Esophagus muscularis mucosa (tissue), 4 donors: ENCODE results near the gene CSTF3. TPM values are rescaled to one million over a fixed set of nuclear protein-coding genes. Genes with fewer than 3 reads are reported as not detected.
"Not testable (repeated sequence)": the region's sequence is repeated elsewhere in the genome, so short reads cannot be mapped to it uniquely, and the experiment has no call there.

Experiments
- DNase-seq: peaks from one replicate; pipeline ENCODE4 v3.0.0-alpha.2; 2017; ENCODE audit errors: extremely low spot score
- H3K27ac ChIP-seq, 4 donors: fragments of 200-600 bp; sonication (generic); replicated peaks in 1 of 4; 1 replicate in 3 of 4; 2 replicates in 1 of 4; pipeline ENCODE4 v1.5.1; 2016 to 2019; ENCODE audit warnings: mild to moderate bottlenecking in 1 of 4
- H3K27me3 ChIP-seq, 4 donors: fragments of 200-600 bp; sonication (generic); one replicate each; pipeline versions ENCODE4 v1.5.1 to v1.6.0; 2016 to 2019
- H3K36me3 ChIP-seq, 4 donors: fragments of 200-600 bp; sonication (generic); one replicate each; pipeline ENCODE4 v1.5.1; 2016 to 2019
- H3K4me1 ChIP-seq, 4 donors: fragments of 200-600 bp; sonication (generic); one replicate each; pipeline ENCODE4 v1.5.1; 2016 to 2019
- H3K4me3 ChIP-seq, 4 donors: fragments of 200-600 bp; sonication (generic); 1 replicate in 2 of 4; 2 replicates in 2 of 4; pipeline ENCODE4 v1.5.1; 2016 to 2019; ENCODE audit warnings: mild to moderate bottlenecking in 4 of 4, moderate library complexity in 1 of 4
- H3K9me3 ChIP-seq, 4 donors: fragments of 200-600 bp; sonication (generic); 1 replicate in 3 of 4; 2 replicates in 1 of 4; pipeline ENCODE4 v1.5.1; 2016 to 2019
- EP300 ChIP-seq: sonication (generic); formaldehyde crosslinking; IDR thresholded peaks from one replicate; pipeline ENCODE4 v1.6.1; 2017; ENCODE audit warnings: antibody characterized with exemption
- POLR2A ChIP-seq: fragments of 450-650 bp; IDR thresholded peaks from one replicate; pipeline ENCODE4 v1.6.1; 2017; ENCODE audit warnings: antibody characterized with exemption, moderate library complexity, mild to moderate bottlenecking, low read depth
- POLR2AphosphoS5 ChIP-seq, 2 donors: sonication (generic); formaldehyde crosslinking; IDR thresholded peaks; one replicate each; pipeline ENCODE4 v1.6.1; 2017; ENCODE audit warnings: antibody characterized with exemption in 2 of 2
- WGBS: methylation state at CpG from one replicate; pipeline ENCODE4 v1.1.5; 2018; 5-methylcytosine and 5-hydroxymethylcytosine counted together
- intact Hi-C: fragments of 100-400 bp; cut with DNase I; formaldehyde crosslinking; loops from one replicate; pipeline ENCODE4 v1.15.1; 2023
- total RNA-seq, 4 donors: library from RNA; depleted of rRNA; stranded (reverse); fragments of >200 nt; gene quantifications; one replicate each; pipeline versions ENCODE4 v1.1.0 to v1.2.1, GENCODE V29; 2016
- TF ChIP-seq, protein P1 (sequence below), 3 experiments: fragments of 200-600 bp in 2 of 3; fragments of 450-650 bp in 1 of 3; sonication (generic) in 2 of 3; IDR thresholded peaks; one replicate each; pipeline ENCODE4 v1.5.1; 2017 to 2019; ENCODE audit warnings: antibody characterized with exemption in 3 of 3, mild to moderate bottlenecking in 2 of 3, moderate library complexity in 1 of 3

CSTF3 gene
- total RNA-seq, 4 donors from 2014 or later: 7.1 to 12.5 (median 9.5) TPM

- Histone ChIP-seq H3K9me3 (no peaks in the 10 kb centered on the region), H3K4me3 (no peak overlapping the region), H3K27ac (no peak overlapping the region), H3K27me3 (no peaks in the 10 kb centered on the region), H3K36me3 (no peaks in the 10 kb centered on the region), H3K4me1 (peaks cover 17 to 46% (median 36%) of the 10 kb centered on the region in 4 donors)
- TF ChIP-seq EP300: no peak
- TF ChIP-seq, protein P1, sequence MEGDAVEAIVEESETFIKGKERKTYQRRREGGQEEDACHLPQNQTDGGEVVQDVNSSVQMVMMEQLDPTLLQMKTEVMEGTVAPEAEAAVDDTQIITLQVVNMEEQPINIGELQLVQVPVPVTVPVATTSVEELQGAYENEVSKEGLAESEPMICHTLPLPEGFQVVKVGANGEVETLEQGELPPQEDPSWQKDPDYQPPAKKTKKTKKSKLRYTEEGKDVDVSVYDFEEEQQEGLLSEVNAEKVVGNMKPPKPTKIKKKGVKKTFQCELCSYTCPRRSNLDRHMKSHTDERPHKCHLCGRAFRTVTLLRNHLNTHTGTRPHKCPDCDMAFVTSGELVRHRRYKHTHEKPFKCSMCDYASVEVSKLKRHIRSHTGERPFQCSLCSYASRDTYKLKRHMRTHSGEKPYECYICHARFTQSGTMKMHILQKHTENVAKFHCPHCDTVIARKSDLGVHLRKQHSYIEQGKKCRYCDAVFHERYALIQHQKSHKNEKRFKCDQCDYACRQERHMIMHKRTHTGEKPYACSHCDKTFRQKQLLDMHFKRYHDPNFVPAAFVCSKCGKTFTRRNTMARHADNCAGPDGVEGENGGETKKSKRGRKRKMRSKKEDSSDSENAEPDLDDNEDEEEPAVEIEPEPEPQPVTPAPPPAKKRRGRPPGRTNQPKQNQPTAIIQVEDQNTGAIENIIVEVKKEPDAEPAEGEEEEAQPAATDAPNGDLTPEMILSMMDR (IDR thresholded peaks at IDR 0.05): no peak
- TF ChIP-seq POLR2AphosphoS5 (IDR thresholded peaks at IDR 0.05): no peak
- no peak for TF ChIP-seq POLR2A
- WGBS: 95% methylated on average over 8 of the region's 8 CpGs
- DNase-seq: no peak
- intact Hi-C loops: loop anchor here (10.0 kb wide), 1 partner anchor 612 kb away; the partner anchor contains the start of gene FBXO3
Observed at GRCh38 chr11:33162831-33163230, 1.6 kb upstream of the CSTF3 start.

GRCh38 chr11:33160587-33160986, 693 bp downstream of the CSTF3 start:
- H3K9me3 ChIP-seq: no peaks in the 10 kb centered on the region
- TF ChIP-seq POLR2AphosphoS5 (IDR thresholded peaks at IDR 0.05) (no peak), EP300 (no peak), POLR2A (no peak)
- TF ChIP-seq, protein P1 (IDR thresholded peaks at IDR 0.05): no peak
- H3K27me3 ChIP-seq: no peaks in the 10 kb centered on the region
- H3K36me3 ChIP-seq: no peaks in the 10 kb centered on the region
- 2% methylated on average over 7 of the region's 7 CpGs for WGBS
- peak overlapping the region; percentile 74 to 82 (median 80) for H3K27ac ChIP-seq
- intact Hi-C loops: loop anchor here (10.0 kb wide), 1 partner anchor 614 kb away; the partner anchor contains the start of gene FBXO3
- no peak for DNase-seq
- H3K4me1 ChIP-seq: peaks cover 17 to 48% (median 43%) of the 10 kb centered on the region in 4 donors
- H3K4me3 ChIP-seq: peak overlapping the region; percentile 63 to 75 (median 70)

DNA sequence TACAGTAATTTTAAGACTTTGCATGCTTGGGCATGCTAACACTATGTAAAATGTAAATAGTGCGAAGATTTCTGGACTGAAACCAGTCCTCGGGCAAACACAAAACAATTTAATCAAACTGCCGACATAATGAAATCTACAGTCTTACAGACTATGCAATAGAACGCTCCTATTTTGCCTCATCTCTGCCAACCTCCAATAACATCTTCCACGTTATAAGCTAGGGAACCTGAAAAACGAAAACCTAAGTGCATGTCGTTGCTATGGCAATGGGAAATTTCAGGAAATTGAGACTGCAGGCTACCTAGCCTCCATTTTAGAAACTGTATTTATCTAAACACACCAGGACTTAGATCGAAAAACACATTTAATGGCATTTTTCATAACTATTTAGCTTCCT, 1.1 kb downstream of the CSTF3 start:
- Histone ChIP-seq H3K27me3 (no peaks in the 10 kb centered on the region), H3K36me3 (no peaks in the 10 kb centered on the region), H3K9me3 (no peaks in the 10 kb centered on the region), H3K4me1 (peaks cover 17 to 51% (median 48%) of the 10 kb centered on the region in 4 donors), H3K4me3 (peak overlapping the region; percentile 63 to 75 (median 70)), H3K27ac (no peak overlapping the region)
- intact Hi-C loops: loop anchor here (10.0 kb wide), 1 partner anchor 615 kb away; the partner anchor contains the start of gene FBXO3
- DNase-seq: no peak
- TF ChIP-seq POLR2AphosphoS5 (IDR thresholded peaks at IDR 0.05) (no peak), EP300 (no peak), POLR2A (no peak)
- TF ChIP-seq, protein P1 (IDR thresholded peaks at IDR 0.05): no peak
- 12% methylated on average over 8 of the region's 8 CpGs for WGBS

DNA sequence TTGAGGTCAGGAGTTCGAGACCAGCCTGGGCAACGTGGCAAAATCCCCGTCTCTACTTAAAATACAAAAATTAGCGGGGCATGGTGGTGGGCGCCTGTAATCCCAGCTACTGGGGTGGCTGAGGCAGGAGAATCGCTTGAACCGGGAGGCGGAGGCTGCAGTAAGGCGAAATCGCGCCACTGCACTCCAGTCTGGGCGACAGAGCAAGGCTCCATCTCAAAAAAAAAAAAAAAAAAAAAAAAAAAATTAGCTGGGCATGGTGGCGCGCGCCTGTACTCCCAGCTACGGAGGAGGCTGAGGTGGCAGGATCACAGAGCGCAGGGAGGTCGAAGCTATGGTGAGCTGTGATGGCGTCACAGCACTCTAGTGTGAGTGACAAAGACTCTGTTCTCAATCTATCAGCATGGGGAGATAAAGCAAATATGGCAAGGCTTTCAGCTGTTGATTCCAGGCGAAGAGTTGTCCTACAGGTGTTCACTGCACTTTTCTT, 1.9 kb downstream of the CSTF3 start:
- H3K27me3 ChIP-seq, H3K36me3 ChIP-seq, H3K9me3 ChIP-seq, DNase-seq, H3K27ac ChIP-seq: not testable (repeated sequence)
- H3K4me3 ChIP-seq: peak overlapping the region in 2 of 4 donors; percentile 63 to 74
- H3K4me1 ChIP-seq: peaks cover 17 to 53% (median 51%) of the 10 kb centered on the region in 4 donors
- WGBS: 92% methylated on average over 20 of the region's 20 CpGs
- intact Hi-C loops: loop anchor here (10.0 kb wide), 1 partner anchor 535 kb away; no protein-coding TSS in a partner anchor

GRCh38 chr11:33158596-33159275, 2.5 kb downstream of the CSTF3 start:
- Histone ChIP-seq H3K27me3 (no peaks in the 10 kb centered on the region), H3K9me3 (no peaks in the 10 kb centered on the region), H3K27ac (no peak overlapping the region), H3K4me3 (no peak overlapping the region), H3K36me3 (no peaks in the 10 kb centered on the region), H3K4me1 (peaks cover 17 to 53% (median 51%) of the 10 kb centered on the region in 4 donors)
- intact Hi-C loops: loop anchor here (10.0 kb wide), 1 partner anchor 536 kb away; no protein-coding TSS in a partner anchor
- DNase-seq: no peak
- WGBS: 84% methylated on average over 5 of the region's 5 CpGs
- TF ChIP-seq, protein P1 (IDR thresholded peaks at IDR 0.05): no peak
- TF ChIP-seq POLR2A: no peak
- no peak for TF ChIP-seq EP300
- TF ChIP-seq POLR2AphosphoS5 (IDR thresholded peaks at IDR 0.05): no peak
